EL (cell line): ENCODE data around the gene SDCBP2.
A peak's percentile ranks its signal among the peaks of the same experiment; 100 is the strongest.

Experiments
- DNase-seq: peaks from one replicate; pipeline ENCODE4 v3.0.0-alpha.2; 2016

The SDCBP2 gene

DNA sequence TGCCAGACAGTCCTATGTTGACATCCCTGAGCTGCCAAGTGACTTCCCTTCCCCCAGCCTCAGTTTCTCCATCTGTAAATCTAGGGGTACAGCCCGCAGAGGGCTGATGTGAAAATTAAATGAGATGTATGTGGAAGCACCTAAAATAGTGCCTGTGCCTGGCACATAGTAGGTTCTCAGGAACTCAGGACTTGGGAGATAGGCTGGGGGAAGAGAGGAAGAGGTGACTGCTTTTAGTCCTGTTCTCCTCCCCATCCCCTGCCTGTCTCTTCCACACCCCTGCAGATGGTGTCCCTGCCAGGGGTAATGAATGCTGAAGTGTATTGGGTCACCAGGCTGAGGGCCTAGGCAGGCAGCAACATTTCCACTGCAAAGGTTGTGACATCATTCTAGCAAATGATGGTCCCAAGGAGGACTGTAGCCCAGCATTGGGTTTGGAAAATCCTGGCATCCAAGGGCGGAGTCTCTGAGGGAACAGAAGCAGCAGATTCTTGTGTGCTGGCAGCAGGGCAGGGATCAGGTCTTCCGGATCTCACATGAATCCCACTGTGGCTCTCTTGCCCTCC is 61.0 kb downstream of the SDCBP2 start:
- DNase-seq: no peak

DNA sequence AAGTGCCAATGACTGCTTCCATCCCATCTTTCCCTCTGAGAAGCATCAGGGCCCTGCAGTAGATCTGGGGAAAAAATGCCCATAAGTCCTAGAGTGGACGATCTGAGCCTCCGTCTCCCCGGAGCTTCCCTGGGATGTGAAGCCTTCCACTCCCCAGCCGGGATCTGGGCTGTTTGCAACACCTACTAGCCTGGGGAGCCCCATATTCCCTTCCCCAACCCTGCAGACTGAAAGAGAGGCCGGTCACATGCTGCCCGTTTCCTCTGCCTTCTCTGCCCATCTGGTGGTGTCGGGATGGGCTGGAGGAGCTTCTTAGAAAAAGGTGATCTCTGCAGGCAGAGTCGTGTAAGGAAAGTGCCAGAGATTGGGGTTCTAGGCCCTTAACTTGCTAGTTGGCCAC is 61.8 kb downstream of the SDCBP2 start:
- no peak for DNase-seq

DNA sequence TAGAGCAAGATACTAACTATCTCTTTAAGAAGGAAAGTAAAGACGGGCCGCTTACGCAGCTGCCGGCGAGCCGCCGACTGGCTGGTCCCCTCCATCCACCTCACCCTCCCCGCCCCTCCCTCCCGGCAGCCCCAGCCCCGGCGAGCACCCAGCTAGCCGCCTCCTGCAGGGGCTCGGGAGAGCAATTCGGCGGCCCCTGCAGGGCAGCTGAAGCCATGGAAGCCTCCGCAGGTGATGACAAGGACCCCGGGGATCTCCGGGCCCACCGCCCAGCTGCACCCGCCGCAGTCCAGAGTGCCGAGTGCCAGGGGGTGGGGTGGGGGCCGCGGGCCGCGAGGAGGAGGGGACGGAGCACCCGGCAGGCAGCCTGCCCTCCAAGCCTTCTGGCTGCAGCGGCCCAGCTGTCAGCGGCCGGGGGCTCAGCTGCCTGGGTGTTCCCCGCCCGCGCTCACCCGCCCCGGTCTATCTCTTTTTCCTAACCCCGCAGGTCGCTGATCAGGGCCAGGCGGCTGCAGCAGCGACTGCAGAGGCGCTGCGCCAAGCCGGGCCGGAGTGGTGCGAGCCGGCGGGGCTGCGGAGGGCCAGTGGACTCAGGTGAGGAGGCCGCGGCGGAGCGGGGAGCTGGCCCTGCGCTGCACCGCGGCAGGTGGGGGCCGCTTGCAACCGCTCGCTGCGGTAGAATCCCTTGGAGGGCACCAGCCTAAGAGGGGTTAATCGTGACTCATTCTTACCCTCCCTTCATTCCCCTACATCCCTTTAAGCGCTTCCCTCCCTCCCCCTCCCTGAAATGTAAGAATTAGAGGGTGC is 62.6 kb downstream of the SDCBP2 start, which contains the start of gene SNPH:
Gene SNPH, plus strand, starts transcription at position 128 of the 807 bp plus-strand sequence. CDS start 29,946 bp downstream, outside the sequence.
- peak; percentile 77 for DNase-seq

DNA sequence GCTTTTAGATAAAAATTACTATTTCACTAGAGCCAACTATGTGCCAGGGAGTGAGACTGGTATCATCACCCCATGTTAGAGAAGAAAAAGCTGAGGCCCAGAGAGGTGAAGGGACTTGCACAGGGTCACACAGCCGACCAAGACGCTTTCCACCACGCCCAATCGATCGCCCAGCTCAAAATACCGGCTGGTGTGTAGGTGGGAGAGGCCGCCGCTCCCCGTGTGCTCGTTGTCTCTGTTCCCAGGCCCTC is 63.1 kb downstream of the SDCBP2 start:
- no peak for DNase-seq

DNA sequence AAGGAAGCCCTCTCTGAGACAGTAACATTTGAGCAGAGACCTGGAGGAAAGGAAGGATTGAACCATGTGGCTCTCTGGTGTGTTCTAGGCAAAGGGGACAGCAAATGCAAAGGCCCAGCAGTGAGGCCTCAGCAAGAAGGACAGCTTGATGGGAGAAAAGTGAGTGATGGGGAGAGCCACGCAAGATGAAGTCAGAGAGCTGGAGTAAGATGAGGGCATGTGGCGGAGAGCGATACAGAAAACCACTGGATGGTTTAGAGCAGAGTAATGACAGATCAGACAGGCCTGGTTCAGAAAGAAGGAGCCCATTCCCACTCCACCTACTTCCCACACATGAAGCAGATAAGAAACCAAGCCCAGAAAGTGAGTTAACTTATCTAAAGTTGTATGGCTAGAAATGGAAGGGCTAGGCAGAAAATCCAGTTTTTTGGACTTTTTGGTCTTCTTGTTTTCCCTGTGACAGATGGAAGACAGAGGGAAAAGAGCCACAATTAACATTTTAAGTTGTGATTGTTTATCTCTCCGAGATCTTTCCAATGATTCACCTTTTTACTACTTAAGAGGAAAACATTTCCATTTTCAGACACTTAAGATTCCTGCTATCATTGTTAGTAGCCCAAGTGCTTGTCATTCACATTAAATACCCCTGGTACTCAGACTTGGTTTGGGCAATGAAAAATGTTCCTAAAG is 63.6 kb downstream of the SDCBP2 start:
- peak; percentile 8 for DNase-seq

DNA sequence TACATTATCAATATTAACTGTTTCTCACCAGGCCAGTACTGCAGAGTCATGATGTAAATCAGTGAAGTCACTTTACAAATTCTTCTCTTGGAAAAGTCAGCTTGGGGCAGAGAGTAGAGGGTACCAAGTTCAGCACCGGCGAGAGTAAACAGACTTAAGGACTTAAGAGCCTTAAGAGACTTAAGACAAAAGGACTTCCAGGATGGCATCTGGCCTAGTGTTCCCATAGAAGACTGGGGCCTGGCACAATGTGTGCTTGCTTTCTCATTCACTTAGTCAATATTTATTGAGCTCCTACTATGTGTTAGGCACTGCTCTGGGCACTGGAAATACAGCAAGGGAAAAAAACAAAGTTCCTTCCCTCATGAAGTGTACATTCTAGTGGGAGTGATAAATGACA is 64.2 kb downstream of the SDCBP2 start:
- DNase-seq: no peak

DNA sequence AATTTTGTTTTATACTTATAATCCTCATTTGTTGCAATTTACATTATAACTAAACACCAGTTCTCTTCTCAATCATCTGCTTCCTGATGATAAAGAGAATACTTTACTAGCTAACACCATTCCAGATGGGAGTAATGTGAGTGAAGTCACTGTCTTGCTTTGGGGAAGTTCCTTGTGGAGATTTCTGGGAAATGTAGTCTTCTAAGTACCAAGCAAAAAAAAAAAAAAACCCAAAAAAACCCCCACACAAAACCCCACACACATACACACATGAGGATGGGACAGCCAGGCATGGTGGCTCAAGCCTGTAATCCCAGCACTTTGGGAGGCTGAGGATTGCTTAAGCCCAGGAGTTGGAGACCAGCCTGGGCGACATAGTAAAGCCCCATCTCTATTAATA is 65.1 kb downstream of the SDCBP2 start:
- peak; percentile 10 for DNase-seq
